Colonic mucosa (tissue), 4 donors: ENCODE results near the gene CYTIP. TPM values are rescaled to one million over a fixed set of nuclear protein-coding genes. Genes with fewer than 3 reads are reported as not detected.

Experiments
- DNase-seq: peaks from one replicate; pipeline ENCODE4 v3.0.0-alpha.2; 2020
- H3K27ac ChIP-seq: fragments of 200-600 bp; one replicate; pipeline ENCODE4 v1.8.0; 2021
- H3K27me3 ChIP-seq: fragments of 200-600 bp; one replicate; pipeline ENCODE4 v1.8.0; 2021
- H3K36me3 ChIP-seq: fragments of 200-600 bp; one replicate; pipeline ENCODE4 v1.8.0; 2021
- H3K4me1 ChIP-seq: fragments of 200-600 bp; one replicate; pipeline ENCODE4 v1.8.0; 2021; ENCODE audit warnings: mild to moderate bottlenecking
- H3K4me3 ChIP-seq: fragments of 200-600 bp; one replicate; pipeline ENCODE4 v1.8.0; 2021
- H3K9ac ChIP-seq, 2 donors: one replicate each; pipeline ENCODE4 v1.7.0; 2013; ENCODE audit warnings: control low read depth in 2 of 2, low read depth in 2 of 2, low read length in 2 of 2
- H3K9me3 ChIP-seq: fragments of 200-600 bp; one replicate; pipeline ENCODE4 v1.8.0; 2021
- CTCF ChIP-seq: fragments of 200-600 bp; IDR thresholded peaks from one replicate; pipeline ENCODE4 v1.8.0; 2022; ENCODE audit warnings: antibody characterized with exemption, mild to moderate bottlenecking
- intact Hi-C: fragments of 100-400 bp; cut with DNase I; formaldehyde crosslinking; loops from one replicate; pipeline ENCODE4 v1.14.1; 2022
- total RNA-seq, 2 donors: library from RNA; stranded (reverse); fragmentation: NEBNext Ultra II Directional in 1 of 2; extraction: Animal tissue kit (Norgen Biotek cat#: 25700) in 1 of 2; gene quantifications; one replicate each; pipeline ENCODE4 v1.2.1, GENCODE V29; 2021
- donor health status: healthy.
- donor health status: DM: no; HTN: no; CAD: no.
- donor health status: DM: no; HTN: no; CAD: no.

Gene CYTIP
- total RNA-seq, 2 donors from 2014 or later = 5.9 to 8.0 TPM

GRCh38 chr2:157469726-157470125 lies 25.8 kb upstream of the CYTIP start:
- H3K9ac ChIP-seq = no peak overlapping the region
- no peaks in the 10 kb centered on the region for H3K9me3 ChIP-seq
- intact Hi-C loops = no loop called here
- DNase-seq = no peak
- H3K36me3 ChIP-seq = no peaks in the 10 kb centered on the region
- no peaks in the 10 kb centered on the region for H3K4me1 ChIP-seq
- no peaks in the 10 kb centered on the region for H3K27me3 ChIP-seq
- H3K4me3 ChIP-seq = no peak overlapping the region
- no peak for TF ChIP-seq CTCF
- peak overlapping the region; percentile 62 for H3K27ac ChIP-seq

GRCh38 chr2:157468931-157469708 lies 25.2 kb upstream of the CYTIP start:
- no peak for DNase-seq
- H3K4me1 ChIP-seq = no peaks in the 10 kb centered on the region
- intact Hi-C loops = no loop called here
- TF ChIP-seq CTCF = no peak
- H3K4me3 ChIP-seq = no peak overlapping the region
- H3K36me3 ChIP-seq = no peaks in the 10 kb centered on the region
- H3K27me3 ChIP-seq = no peaks in the 10 kb centered on the region
- H3K27ac ChIP-seq = peak overlapping the region; percentile 62
- H3K9me3 ChIP-seq = no peaks in the 10 kb centered on the region
- H3K9ac ChIP-seq = no peak overlapping the region

GRCh38 chr2:157466764-157467163 lies 22.9 kb upstream of the CYTIP start:
- no peaks in the 10 kb centered on the region for H3K4me1 ChIP-seq
- DNase-seq = no peak
- no peaks in the 10 kb centered on the region for H3K27me3 ChIP-seq
- H3K36me3 ChIP-seq = no peaks in the 10 kb centered on the region
- H3K9ac ChIP-seq = no peak overlapping the region
- no peak overlapping the region for H3K4me3 ChIP-seq
- no peak for TF ChIP-seq CTCF
- intact Hi-C loops = no loop called here
- H3K9me3 ChIP-seq = no peaks in the 10 kb centered on the region
- no peak overlapping the region for H3K27ac ChIP-seq

GRCh38 chr2:157465554-157465953 lies 21.7 kb upstream of the CYTIP start:
- no peak for TF ChIP-seq CTCF
- H3K27me3 ChIP-seq = no peaks in the 10 kb centered on the region
- intact Hi-C loops = no loop called here
- no peaks in the 10 kb centered on the region for H3K9me3 ChIP-seq
- H3K27ac ChIP-seq = no peak overlapping the region
- no peak for DNase-seq
- H3K9ac ChIP-seq = no peak overlapping the region
- H3K4me1 ChIP-seq = no peaks in the 10 kb centered on the region
- H3K36me3 ChIP-seq = no peaks in the 10 kb centered on the region
- H3K4me3 ChIP-seq = no peak overlapping the region

GRCh38 chr2:157463002-157463401 lies 19.1 kb upstream of the CYTIP start:
- DNase-seq = no peak
- H3K27ac ChIP-seq = no peak overlapping the region
- intact Hi-C loops = no loop called here
- no peak for TF ChIP-seq CTCF
- no peaks in the 10 kb centered on the region for H3K36me3 ChIP-seq
- no peaks in the 10 kb centered on the region for H3K4me1 ChIP-seq
- H3K27me3 ChIP-seq = no peaks in the 10 kb centered on the region
- no peak overlapping the region for H3K9ac ChIP-seq
- H3K9me3 ChIP-seq = no peaks in the 10 kb centered on the region
- H3K4me3 ChIP-seq = no peak overlapping the region
